K562 (cell line): ENCODE measurements around the gene CMTM4. TPM values are rescaled to one million over a fixed set of nuclear protein-coding genes. Genes with fewer than 3 reads are reported as not detected.

Source experiments
- ATAC-seq: fragments of 200-7000 bp; cut with Tn5 transposase; 3 replicates; pipeline ENCODE4 v1.9.1; 2020; ENCODE audit warnings: moderate library complexity
- BruUV-seq: library from RNA; stranded (reverse); fragments of 400-500 nt; replicated peaks from 2 replicates; lab custom pipeline; 2021; lab: Mats Ljungman, UMichigan
- CTCF ChIA-PET: fragments of 300-600 bp; formaldehyde crosslinking; extraction: SDS; loops from one replicate; lab custom pipeline; 2021; ENCODE audit warnings: low intra/inter-chr PET ratio; lab: Yijun Ruan, JAX
- POLR2A ChIA-PET: fragments of 300-600, 350-650 bp; sonication (Branson Sonifier 250); formaldehyde crosslinking; extraction: SDS; loops from one replicate; lab custom pipeline; 2021; ENCODE audit warnings: antibody characterized with exemption, inconsistent platforms; lab: Yijun Ruan, JAX
- DNase-seq, 4 experiments: peaks; one replicate each; pipeline versions ENCODE4 v3.0.0 to v3.0.0-alpha.2; 2011 to 2018; ENCODE audit warnings: low spot score in 3 of 4, mixed read lengths in 3 of 4; ENCODE audit errors: extremely low read depth in 1 of 4
- FAIRE-seq: peaks from 2 replicates; lab custom pipeline; 2011; peaks lifted over from hg19 to GRCh38; lab: Jason Lieb, UNC
- H2AFZ ChIP-seq: 2 replicates; pipeline ENCODE4 v1.6.0; 2011; ENCODE audit warnings: low read depth, low read length, control low read depth, inconsistent platforms
- H3K27ac ChIP-seq: fragments of 200-600 bp; 3 replicates; pipeline ENCODE4 v1.8.0; 2011; ENCODE audit warnings: low read depth, mild to moderate bottlenecking, control low read depth, inconsistent platforms, low read length, moderate library complexity, mixed read lengths; ENCODE audit errors: extremely low read depth
- H3K27me3 ChIP-seq, 2 experiments: fragments of 300-600 bp in 1 of 2; 2 replicates in 1 of 2; 3 replicates in 1 of 2; pipeline versions ENCODE4 v1.6.0 to v1.8.0; 2011; ENCODE audit warnings: inconsistent platforms in 2 of 2, low read length in 2 of 2, mild to moderate bottlenecking in 1 of 2, mixed read lengths in 1 of 2, moderate library complexity in 1 of 2; ENCODE audit not compliant: control insufficient read depth in 2 of 2, insufficient read depth in 2 of 2
- H3K36me3 ChIP-seq: fragments of 300-600 bp; 3 replicates; pipeline ENCODE4 v1.8.0; 2011; ENCODE audit warnings: mild to moderate bottlenecking, low read length, inconsistent platforms; ENCODE audit not compliant: control insufficient read depth, insufficient read depth
- H3K4me1 ChIP-seq, 2 experiments: fragments of 200-600 bp in 1 of 2; replicated peaks in 1 of 2; 2 replicates in 1 of 2; 3 replicates in 1 of 2; pipeline versions ENCODE4 v1.5.1 to v1.8.0; 2011; ENCODE audit warnings: inconsistent platforms in 2 of 2, low read length in 2 of 2, mild to moderate bottlenecking in 1 of 2, mixed read lengths in 1 of 2, moderate library complexity in 1 of 2; ENCODE audit not compliant: control insufficient read depth in 2 of 2, insufficient read depth in 2 of 2
- H3K4me2 ChIP-seq: 2 replicates; pipeline ENCODE4 v1.6.1; 2011; ENCODE audit warnings: low read length, control low read depth, inconsistent platforms, mixed read lengths; ENCODE audit not compliant: insufficient read depth
- H3K4me3 ChIP-seq: fragments of 200-600 bp; sonication (generic), shearing (Covaris generic); 2 replicates; pipeline ENCODE4 v1.5.1; 2016; ENCODE audit warnings: control low read depth, inconsistent platforms
- H3K79me2 ChIP-seq: fragments of 200-600 bp; 3 replicates; pipeline ENCODE4 v1.8.0; 2011; ENCODE audit warnings: low read length, inconsistent platforms; ENCODE audit not compliant: control insufficient read depth, insufficient read depth
- H3K9ac ChIP-seq, 2 experiments: 2 replicates each; pipeline versions ENCODE4 v1.6.0 to v1.6.1; 2011; ENCODE audit warnings: low read depth in 2 of 2, low read length in 2 of 2, control low read depth in 1 of 2, inconsistent platforms in 1 of 2, mild to moderate bottlenecking in 1 of 2, mixed read lengths in 1 of 2; ENCODE audit not compliant: insufficient read depth in 1 of 2
- H3K9me1 ChIP-seq: one replicate; pipeline ENCODE4 v1.6.0; 2011; ENCODE audit warnings: inconsistent platforms, mild to moderate bottlenecking, low read length, moderate library complexity; ENCODE audit not compliant: control insufficient read depth, insufficient read depth
- H3K9me3 ChIP-seq: replicated peaks from 2 replicates; pipeline ENCODE4 v1.5.1; 2011; ENCODE audit warnings: low read depth, low read length, inconsistent platforms; ENCODE audit not compliant: control insufficient read depth, insufficient read depth
- H4K20me1 ChIP-seq: replicated peaks from 2 replicates; pipeline ENCODE4 v1.6.1; 2011; ENCODE audit warnings: low read length, inconsistent platforms, mixed read lengths; ENCODE audit not compliant: control insufficient read depth, insufficient read depth
- CAMTA2 ChIP-seq: fragments of 250-450 bp; sonication (Bioruptor Pico); conservative IDR thresholded peaks from 2 replicates; pipeline ENCODE4 v1.5.1; 2022
- CBX8 ChIP-seq: fragments of 200-600 bp; sonication (generic); IDR thresholded peaks from 2 replicates; pipeline ENCODE4 v1.6.1; 2012; ENCODE audit warnings: borderline replicate concordance, mixed run types, low read depth, mild to moderate bottlenecking, moderate library complexity, mixed read lengths, low read length, control low read depth, inconsistent platforms; ENCODE audit not compliant: poor library complexity, severe bottlenecking; ENCODE audit errors: extremely low read depth
- E2F3 ChIP-seq: fragments of 250-450 bp; sonication (Bioruptor Pico); IDR thresholded peaks from 2 replicates; pipeline ENCODE4 v1.4.0; 2020; ENCODE audit warnings: mild to moderate bottlenecking
- FOXP1 ChIP-seq: sonication (generic); formaldehyde crosslinking; IDR thresholded peaks from 2 replicates; pipeline ENCODE4 v1.8.0; 2022; ENCODE audit warnings: mild to moderate bottlenecking, missing genetic modification reagents
- GABPA ChIP-seq: fragments of 200-800 bp; sonication (Bioruptor generic); conservative IDR thresholded peaks from 2 replicates; pipeline ENCODE4 v1.6.1; 2016; ENCODE audit warnings: low read depth, missing genetic modification characterization, missing compliant biosample characterization
- HOXB6 ChIP-seq: fragments of 250-450 bp; sonication (Bioruptor Pico); IDR thresholded peaks from 2 replicates; pipeline ENCODE4 v1.5.1; 2022; ENCODE audit warnings: mild to moderate bottlenecking, borderline replicate concordance
- MCM5 ChIP-seq: fragments of 450-650 bp; IDR thresholded peaks from 2 replicates; pipeline ENCODE4 v1.6.1; 2016; ENCODE audit warnings: low read depth
- MED1 ChIP-seq: sonication (generic); formaldehyde crosslinking; IDR thresholded peaks from 2 replicates; pipeline ENCODE4 v1.8.1; 2023; ENCODE audit warnings: missing genetic modification reagents, borderline replicate concordance
- POLR3G ChIP-seq: IDR thresholded peaks from 2 replicates; pipeline ENCODE4 v1.6.1; 2011; ENCODE audit not compliant: insufficient read length, insufficient replicate concordance; ENCODE audit errors: extremely low read depth
- SMC3 ChIP-seq: conservative IDR thresholded peaks from 2 replicates; pipeline ENCODE4 v1.6.1; 2011; ENCODE audit warnings: low read depth, low read length, improper control_type of control experiment; ENCODE audit not compliant: insufficient read depth
- YY1 ChIP-seq, 3 experiments: IDR thresholded peaks; 2 replicates each; pipeline ENCODE4 v1.6.1; 2011; ENCODE audit warnings: low read length in 2 of 3, mild to moderate bottlenecking in 2 of 3, moderate library complexity in 2 of 3, borderline replicate concordance in 1 of 3, control low read depth in 1 of 3, low read depth in 1 of 3; ENCODE audit not compliant: insufficient read depth in 3 of 3, insufficient replicate concordance in 2 of 3, control insufficient read depth in 1 of 3, insufficient read length in 1 of 3; ENCODE audit errors: extremely low read depth in 1 of 3
- ZKSCAN8 ChIP-seq: fragments of 200-800 bp; sonication (Bioruptor generic); IDR thresholded peaks from 2 replicates; pipeline ENCODE4 v1.6.1; 2016; ENCODE audit warnings: missing genetic modification characterization, missing compliant biosample characterization
- ZNF280B ChIP-seq: fragments of 250-450 bp; sonication (Bioruptor Pico); IDR thresholded peaks from 2 replicates; pipeline ENCODE4 v1.5.1; 2021; ENCODE audit warnings: mild to moderate bottlenecking
- ZNF311 ChIP-seq: fragments of 250-450 bp; sonication (Bioruptor Pico); IDR thresholded peaks from 2 replicates; pipeline ENCODE4 v1.4.0; 2020; ENCODE audit warnings: mild to moderate bottlenecking, moderate library complexity
- WGBS: fragments of 100-300 bp; shearing (Covaris generic); methylation state at CpG from one replicate; pipeline ENCODE4 v1.1.6; 2016; ENCODE audit warnings: low coverage, mixed read lengths; ENCODE audit not compliant: insufficient coverage; ENCODE audit errors: missing lambda C conversion rate; 5-methylcytosine and 5-hydroxymethylcytosine counted together
- in situ Hi-C: fragments of 300-500 bp; cut with MboI; formaldehyde crosslinking; loops from 4 replicates; pipeline ENCODE4 v1.15.0; 2018; ENCODE audit warnings: inconsistent platforms, mixed read lengths
- intact Hi-C: fragments of 100-400 bp; cut with micrococcal nuclease; formaldehyde crosslinking; loops from 2 replicates; pipeline ENCODE4 v1.14.2; 2022
- polyA plus RNA-seq, 8 experiments: library from polyadenylated mRNA; depleted of rRNA in 4 of 8; stranded (reverse) in 5 of 8; unstranded in 3 of 8; fragments of >200 nt; fragmentation: Nextera tagmentation in 2 of 8; fragmentation: Illumina TruSeq in 1 of 8; extraction: Ambion mirVana in 2 of 8; extraction: Trizol in 1 of 8; gene quantifications; 2 replicates each; pipeline versions ENCODE4 v1.2.1 to v1.2.3, GENCODE V29; 2011 to 2014; ENCODE audit warnings: inconsistent platforms in 1 of 8, missing spikeins in 1 of 8
- total RNA-seq, 7 experiments: library from RNA; depleted of rRNA in 6 of 7; stranded (reverse); fragments of >200 nt in 6 of 7; fragmentation: Illumina TruSeq in 2 of 7; extraction: Trizol in 2 of 7; gene quantifications; 2 replicates each; pipeline versions ENCODE4 v1.2.1 to v1.2.3, GENCODE V29; 2011 to 2021; ENCODE audit warnings: low replicate concordance in 1 of 7
- TF ChIP-seq, protein P1 (sequence below): fragments of 450-650 bp; formaldehyde crosslinking; IDR thresholded peaks from 2 replicates; pipeline ENCODE4 v1.4.0; 2022; ENCODE audit warnings: missing genetic modification characterization
- TF ChIP-seq, protein P2 (sequence below): sonication (generic); IDR thresholded peaks from 2 replicates; pipeline ENCODE4 v1.6.1; 2016
- TF ChIP-seq, protein P3 (sequence below): fragments of 450-650 bp; IDR thresholded peaks from 2 replicates; pipeline ENCODE4 v1.6.1; 2016

Gene CMTM4
- total and polyA plus RNA-seq, 9 of the 15 experiments (the other 6 are each of a cell fraction or from before 2014, with no cell fraction given): 2.0 to 21.3 (median 12.5) TPM

DNA sequence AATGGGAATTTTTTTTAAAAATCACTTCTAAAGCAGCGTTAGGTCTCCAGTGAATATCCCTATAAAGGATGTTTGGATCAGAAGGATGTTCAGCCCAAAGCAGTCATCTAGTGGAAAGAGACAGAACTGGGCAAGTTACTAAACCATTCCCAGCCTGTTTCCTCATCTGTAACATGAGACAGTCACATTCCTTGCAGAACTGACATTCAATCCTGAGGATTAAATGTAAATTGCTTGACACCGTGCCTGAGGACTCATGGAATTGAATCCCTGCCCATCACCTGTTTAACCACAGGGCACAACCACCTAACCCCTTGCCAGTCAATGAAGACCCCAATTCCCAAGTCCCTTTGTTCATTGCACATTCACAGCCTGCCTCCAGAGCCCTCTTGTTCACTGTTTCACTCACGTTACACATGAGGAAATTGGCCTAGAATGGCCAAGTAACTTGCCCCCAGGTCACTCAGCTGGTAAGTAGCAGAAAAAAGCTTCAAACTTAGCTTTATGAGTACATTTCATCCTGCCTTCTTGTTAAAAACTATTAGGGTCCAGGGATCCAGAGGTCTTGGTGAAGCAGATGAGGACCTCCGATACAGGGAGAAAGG is 115.8 kb downstream of the CMTM4 start:
- Histone ChIP-seq H3K4me3 (no peak overlapping the region), H3K36me3 (no peaks in the 10 kb centered on the region), H4K20me1 (no peaks in the 10 kb centered on the region), H3K9me3 (no peaks in the 10 kb centered on the region), H3K9ac (no peak overlapping the region), H2AFZ (no peak overlapping the region), H3K4me2 (no peak overlapping the region), H3K27me3 (peaks cover 4 to 16% of the 10 kb centered on the region in 2 experiments; a peak in 4 of 5 replicates), H3K27ac (no peak overlapping the region), H3K4me1 (peaks cover 0 to 9% of the 10 kb centered on the region in 2 experiments; a peak in 4 of 5 replicates), H3K9me1 (no peaks in the 10 kb centered on the region), H3K79me2 (no peaks in the 10 kb centered on the region)
- POLR2A ChIA-PET: interaction anchor here (1.0 kb wide), 1 partner anchor 9 kb away, joined by 3 read pairs; no protein-coding TSS in a partner anchor
- intact Hi-C loops (no loop called here), in situ Hi-C loops (no loop called here)
- DNase-seq (no peak), FAIRE-seq (no peak), ATAC-seq (no peak)
- WGBS: 11% methylated on average over 4 of the region's 4 CpGs
- CTCF ChIA-PET: interaction anchor here (0.5 kb wide), 1 partner anchor 9 kb away, joined by 3 read pairs; no protein-coding TSS in a partner anchor
- no TSS peak for BruUV-seq
- TF ChIP-seq FOXP1 (CRISPR knock-in tag): no peak
- no peak for TF ChIP-seq E2F3
- no peak for TF ChIP-seq YY1 (IDR thresholded peaks at IDR 0.05; ENCODE audit: borderline replicate concordance in 1 of 3, control insufficient read depth in 1 of 3, extremely low read depth in 1 of 3, insufficient read depth in 3 of 3, insufficient read length in 1 of 3, insufficient replicate concordance in 2 of 3, low read depth in 1 of 3, low read length in 2 of 3)
- TF ChIP-seq MCM5: no peak
- TF ChIP-seq ZNF311 (CRISPR knock-in tag): no peak
- TF ChIP-seq, protein P1, sequence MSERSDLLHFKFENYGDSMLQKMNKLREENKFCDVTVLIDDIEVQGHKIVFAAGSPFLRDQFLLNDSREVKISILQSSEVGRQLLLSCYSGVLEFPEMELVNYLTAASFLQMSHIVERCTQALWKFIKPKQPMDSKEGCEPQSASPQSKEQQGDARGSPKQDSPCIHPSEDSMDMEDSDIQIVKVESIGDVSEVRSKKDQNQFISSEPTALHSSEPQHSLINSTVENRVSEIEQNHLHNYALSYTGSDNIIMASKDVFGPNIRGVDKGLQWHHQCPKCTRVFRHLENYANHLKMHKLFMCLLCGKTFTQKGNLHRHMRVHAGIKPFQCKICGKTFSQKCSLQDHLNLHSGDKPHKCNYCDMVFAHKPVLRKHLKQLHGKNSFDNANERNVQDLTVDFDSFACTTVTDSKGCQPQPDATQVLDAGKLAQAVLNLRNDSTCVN (CRISPR knock-in tag): no peak
- TF ChIP-seq GABPA (tag): no peak
- no peak for TF ChIP-seq CAMTA2
- TF ChIP-seq, protein P2, sequence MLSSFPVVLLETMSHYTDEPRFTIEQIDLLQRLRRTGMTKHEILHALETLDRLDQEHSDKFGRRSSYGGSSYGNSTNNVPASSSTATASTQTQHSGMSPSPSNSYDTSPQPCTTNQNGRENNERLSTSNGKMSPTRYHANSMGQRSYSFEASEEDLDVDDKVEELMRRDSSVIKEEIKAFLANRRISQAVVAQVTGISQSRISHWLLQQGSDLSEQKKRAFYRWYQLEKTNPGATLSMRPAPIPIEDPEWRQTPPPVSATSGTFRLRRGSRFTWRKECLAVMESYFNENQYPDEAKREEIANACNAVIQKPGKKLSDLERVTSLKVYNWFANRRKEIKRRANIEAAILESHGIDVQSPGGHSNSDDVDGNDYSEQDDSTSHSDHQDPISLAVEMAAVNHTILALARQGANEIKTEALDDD: no peak
- TF ChIP-seq HOXB6 (CRISPR knock-in tag): no peak
- no peak for TF ChIP-seq SMC3
- TF ChIP-seq ZKSCAN8: no peak
- TF ChIP-seq, protein P3, sequence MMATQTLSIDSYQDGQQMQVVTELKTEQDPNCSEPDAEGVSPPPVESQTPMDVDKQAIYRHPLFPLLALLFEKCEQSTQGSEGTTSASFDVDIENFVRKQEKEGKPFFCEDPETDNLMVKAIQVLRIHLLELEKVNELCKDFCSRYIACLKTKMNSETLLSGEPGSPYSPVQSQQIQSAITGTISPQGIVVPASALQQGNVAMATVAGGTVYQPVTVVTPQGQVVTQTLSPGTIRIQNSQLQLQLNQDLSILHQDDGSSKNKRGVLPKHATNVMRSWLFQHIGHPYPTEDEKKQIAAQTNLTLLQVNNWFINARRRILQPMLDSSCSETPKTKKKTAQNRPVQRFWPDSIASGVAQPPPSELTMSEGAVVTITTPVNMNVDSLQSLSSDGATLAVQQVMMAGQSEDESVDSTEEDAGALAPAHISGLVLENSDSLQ: no peak
- TF ChIP-seq POLR3G: no peak
- TF ChIP-seq ZNF280B (CRISPR knock-in tag): no peak
- no peak for TF ChIP-seq CBX8
- no peak for TF ChIP-seq MED1 (CRISPR knock-in tag)
